Left ventricle myocardium inferior (tissue), 1 donor: ENCODE measurements around the gene PCDHB15. TPM values are rescaled to one million over a fixed set of nuclear protein-coding genes. Genes with fewer than 3 reads are reported as not detected.
A peak's percentile ranks its signal among the peaks of the same experiment; 100 is the strongest.
"Not testable (repeated sequence)": the region's sequence is repeated elsewhere in the genome, so short reads cannot be mapped to it uniquely, and the experiment has no call there.

Source experiments
- DNase-seq: peaks from one replicate; pipeline ENCODE4 v3.0.0-alpha.2; 2020
- H3K27ac ChIP-seq: fragments of 200-600 bp; replicated peaks from 2 replicates; pipeline ENCODE4 v1.8.0; 2021
- H3K27me3 ChIP-seq: fragments of 200-600 bp; 2 replicates; pipeline ENCODE4 v1.8.0; 2021; ENCODE audit warnings: low read depth
- H3K36me3 ChIP-seq: fragments of 200-600 bp; 2 replicates; pipeline ENCODE4 v1.8.0; 2021
- H3K4me1 ChIP-seq: fragments of 200-600 bp; 2 replicates; pipeline ENCODE4 v1.8.0; 2021
- H3K4me3 ChIP-seq: fragments of 200-600 bp; 2 replicates; pipeline ENCODE4 v1.8.0; 2021; ENCODE audit warnings: mild to moderate bottlenecking, moderate library complexity
- H3K9me3 ChIP-seq: fragments of 200-600 bp; replicated peaks from 2 replicates; pipeline ENCODE4 v1.8.0; 2021
- CTCF ChIP-seq: fragments of 200-600 bp; IDR thresholded peaks from 2 replicates; pipeline ENCODE4 v1.8.0; 2021; ENCODE audit warnings: antibody characterized with exemption, mild to moderate bottlenecking, borderline replicate concordance
- intact Hi-C: fragments of 100-400 bp; cut with micrococcal nuclease; formaldehyde crosslinking; loops from one replicate; pipeline ENCODE4 v1.11.0; 2022
- long read RNA-seq: library from polyadenylated mRNA; unstranded; transcript quantifications from one replicate; pipeline ENCODE4 v2.0.0, GENCODE V29; 2021
- total RNA-seq: library from RNA; stranded (reverse); fragmentation: NEBNext Ultra II Directional; extraction: Animal tissue kit (Norgen Biotek cat#: 25700); gene quantifications from one replicate; pipeline ENCODE4 v1.2.1, GENCODE V29; 2021
- donor health status: DM: no; HTN: yes; CAD: no; lungs with severe emphysema.

The PCDHB15 gene
- total RNA-seq = 2.8 TPM
- long read RNA-seq, full-length matches to known transcripts = 6 of 7 reads
- long read RNA-seq, partial matches to known transcripts = 0 of 7 reads
- long read RNA-seq, other reads (novel, unspliced or antisense) = 1 of 7 reads

GRCh38 chr5:141245250-141245717 lies at the start of gene PCDHB15:
PCDHB15 (plus strand) TSS chr5:141245395; CDS start chr5:141245579, 184 bp downstream.
- peaks cover 100% of the 10 kb centered on the region for H3K9me3 ChIP-seq
- peak within 1 kb of the TSS; percentile 60 for H3K4me3 ChIP-seq
- TF ChIP-seq CTCF = peak; percentile 56
- H3K27ac ChIP-seq = no peak within 1 kb of the TSS
- peak; percentile 32 for DNase-seq
- intact Hi-C loops = no loop called here
- H3K4me1 ChIP-seq = no peaks in the 10 kb centered on the region
- H3K36me3 ChIP-seq = peaks cover 42% of the 10 kb centered on the region
- peaks cover 22% of the 10 kb centered on the region for H3K27me3 ChIP-seq

DNA sequence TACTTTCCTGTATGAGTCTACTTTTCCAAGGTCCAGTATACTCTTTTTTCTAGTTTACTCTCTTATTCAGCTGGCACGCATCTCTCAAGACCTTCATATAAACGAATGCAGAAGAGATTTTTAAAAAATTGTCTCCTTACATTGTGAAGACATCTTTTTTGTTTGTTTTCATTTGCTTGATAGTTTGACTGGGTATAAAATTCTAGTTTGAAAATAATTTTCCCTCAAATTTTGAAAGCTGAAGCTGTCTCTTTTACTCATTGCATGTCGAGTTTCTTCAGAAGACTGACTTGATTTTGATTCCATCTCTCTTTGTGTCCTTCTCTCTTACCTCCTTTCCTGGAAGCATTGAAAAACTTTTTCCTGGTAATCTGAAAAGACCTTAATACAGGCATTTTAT lies 48.8 kb upstream of the PCDHB15 start:
- no peak overlapping the region for H3K27ac ChIP-seq
- no peak for TF ChIP-seq CTCF
- H3K4me1 ChIP-seq = no peaks in the 10 kb centered on the region
- peaks cover 16% of the 10 kb centered on the region for H3K36me3 ChIP-seq
- H3K9me3 ChIP-seq = peaks cover 91% of the 10 kb centered on the region
- peaks cover 23% of the 10 kb centered on the region for H3K27me3 ChIP-seq
- DNase-seq = no peak
- intact Hi-C loops = no loop called here
- H3K4me3 ChIP-seq = no peak overlapping the region

- Histone ChIP-seq H3K27ac (no peak within 1 kb of the TSS), H3K4me1 (no peaks in the 10 kb centered on the region), H3K27me3 (peaks cover 41% of the 10 kb centered on the region), H3K4me3 (peak within 1 kb of the TSS; percentile 35), H3K36me3 (peaks cover 20% of the 10 kb centered on the region), H3K9me3 (peaks cover 97% of the 10 kb centered on the region)
- peak; percentile 23 for TF ChIP-seq CTCF
- no peak for DNase-seq
- intact Hi-C loops = no loop called here
Observed at GRCh38 chr5:141199359-141200235, 45.6 kb upstream of the PCDHB15 start, which contains the start of gene PCDHB11. PCDHB11 (plus strand) TSS chr5:141199627; CDS start chr5:141199775, 148 bp downstream.

DNA sequence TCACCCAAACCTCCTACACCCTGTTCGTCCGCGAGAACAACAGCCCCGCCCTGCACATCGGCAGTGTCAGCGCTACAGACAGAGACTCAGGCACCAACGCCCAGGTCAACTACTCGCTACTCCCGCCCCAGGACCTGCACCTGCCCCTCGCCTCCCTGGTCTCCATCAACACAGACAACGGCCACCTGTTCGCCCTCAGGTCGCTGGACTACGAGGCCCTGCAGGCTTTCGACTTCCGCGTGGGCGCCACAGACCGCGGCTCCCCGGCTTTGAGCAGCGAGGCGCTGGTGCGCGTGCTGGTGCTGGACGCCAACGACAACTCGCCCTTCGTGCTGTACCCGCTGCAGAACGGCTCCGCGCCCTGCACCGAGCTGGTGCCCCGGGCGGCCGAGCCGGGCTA lies 44.1 kb upstream of the PCDHB15 start:
- DNase-seq, H3K4me3 ChIP-seq, H3K4me1 ChIP-seq, intact Hi-C loops, H3K27ac ChIP-seq: not testable (repeated sequence)
- H3K9me3 ChIP-seq = peaks cover 95% of the 10 kb centered on the region
- peaks cover 39% of the 10 kb centered on the region for H3K27me3 ChIP-seq
- peaks cover 19% of the 10 kb centered on the region for H3K36me3 ChIP-seq

GRCh38 chr5:141201646-141202045 lies 43.5 kb upstream of the PCDHB15 start:
- H3K4me1 ChIP-seq, H3K27ac ChIP-seq, DNase-seq, intact Hi-C loops, H3K4me3 ChIP-seq: not testable (repeated sequence)
- H3K36me3 ChIP-seq = peaks cover 13% of the 10 kb centered on the region
- H3K27me3 ChIP-seq = peaks cover 39% of the 10 kb centered on the region
- peaks cover 95% of the 10 kb centered on the region for H3K9me3 ChIP-seq

DNA sequence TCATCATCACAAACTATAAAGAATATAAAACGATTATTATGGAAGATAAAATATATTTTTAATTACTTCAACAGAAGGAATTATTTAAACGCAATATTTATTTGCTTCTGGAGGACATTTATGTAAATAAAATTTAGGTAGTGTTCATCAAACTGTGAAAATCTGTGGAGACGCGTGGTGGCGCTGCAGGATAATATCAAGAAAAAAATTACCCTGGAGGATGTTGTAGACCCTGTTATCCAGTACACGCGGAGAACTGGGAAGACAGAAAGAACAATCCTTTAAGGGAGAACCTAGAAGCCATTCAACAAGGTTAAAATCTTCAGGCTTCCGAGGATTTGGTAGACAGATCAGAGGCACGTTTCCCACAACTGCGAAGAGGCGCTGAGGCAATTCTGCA lies 36.7 kb upstream of the PCDHB15 start, which contains the start of gene PCDHB12:
Gene PCDHB12 (plus strand): TSS at position 242 of the 400 bp plus-strand sequence. CDS start 189 bp downstream, outside the sequence.
- intact Hi-C loops = no loop called here
- H3K27ac ChIP-seq = no peak within 1 kb of the TSS
- DNase-seq = no peak

GRCh38 chr5:141210281-141210680 lies 34.9 kb upstream of the PCDHB15 start:
- H3K9me3 ChIP-seq = peaks cover 92% of the 10 kb centered on the region
- DNase-seq, H3K36me3 ChIP-seq, H3K27ac ChIP-seq, H3K4me3 ChIP-seq, intact Hi-C loops, H3K4me1 ChIP-seq: not testable (repeated sequence)
- peaks cover 46% of the 10 kb centered on the region for H3K27me3 ChIP-seq

More for the DNA sequence above, 36.7 kb upstream of the PCDHB15 start, which contains the start of gene PCDHB12:
- H3K4me1 ChIP-seq = no peaks in the 10 kb centered on the region
- peaks cover 55% of the 10 kb centered on the region for H3K27me3 ChIP-seq
- H3K36me3 ChIP-seq = peaks cover 3% of the 10 kb centered on the region
- peaks cover 95% of the 10 kb centered on the region for H3K9me3 ChIP-seq
- peak; percentile 53 for TF ChIP-seq CTCF
- H3K4me3 ChIP-seq = peak within 1 kb of the TSS; percentile 46

DNA sequence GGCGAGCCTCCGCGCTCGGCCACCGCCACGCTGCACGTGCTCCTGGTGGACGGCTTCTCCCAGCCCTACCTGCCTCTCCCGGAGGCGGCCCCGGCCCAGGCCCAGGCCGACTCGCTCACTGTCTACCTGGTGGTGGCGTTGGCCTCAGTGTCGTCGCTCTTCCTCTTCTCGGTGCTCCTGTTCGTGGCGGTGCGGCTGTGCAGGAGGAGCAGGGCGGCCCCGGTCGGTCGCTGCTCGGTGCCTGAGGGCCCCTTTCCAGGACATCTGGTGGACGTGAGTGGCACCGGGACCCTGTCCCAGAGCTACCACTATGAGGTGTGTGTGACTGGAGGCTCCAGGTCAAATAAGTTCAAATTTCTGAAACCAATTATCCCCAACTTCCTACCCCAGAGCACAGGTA lies 34.3 kb upstream of the PCDHB15 start:
- H3K27ac ChIP-seq, intact Hi-C loops, H3K4me1 ChIP-seq, H3K36me3 ChIP-seq, DNase-seq, H3K4me3 ChIP-seq: not testable (repeated sequence)
- H3K9me3 ChIP-seq = peaks cover 91% of the 10 kb centered on the region
- H3K27me3 ChIP-seq = peaks cover 46% of the 10 kb centered on the region
